Measurements from ENCODE around the gene GPATCH1.
A peak's percentile ranks its signal among the peaks of the same experiment; 100 is the strongest.

GPATCH1 gene

DNA sequence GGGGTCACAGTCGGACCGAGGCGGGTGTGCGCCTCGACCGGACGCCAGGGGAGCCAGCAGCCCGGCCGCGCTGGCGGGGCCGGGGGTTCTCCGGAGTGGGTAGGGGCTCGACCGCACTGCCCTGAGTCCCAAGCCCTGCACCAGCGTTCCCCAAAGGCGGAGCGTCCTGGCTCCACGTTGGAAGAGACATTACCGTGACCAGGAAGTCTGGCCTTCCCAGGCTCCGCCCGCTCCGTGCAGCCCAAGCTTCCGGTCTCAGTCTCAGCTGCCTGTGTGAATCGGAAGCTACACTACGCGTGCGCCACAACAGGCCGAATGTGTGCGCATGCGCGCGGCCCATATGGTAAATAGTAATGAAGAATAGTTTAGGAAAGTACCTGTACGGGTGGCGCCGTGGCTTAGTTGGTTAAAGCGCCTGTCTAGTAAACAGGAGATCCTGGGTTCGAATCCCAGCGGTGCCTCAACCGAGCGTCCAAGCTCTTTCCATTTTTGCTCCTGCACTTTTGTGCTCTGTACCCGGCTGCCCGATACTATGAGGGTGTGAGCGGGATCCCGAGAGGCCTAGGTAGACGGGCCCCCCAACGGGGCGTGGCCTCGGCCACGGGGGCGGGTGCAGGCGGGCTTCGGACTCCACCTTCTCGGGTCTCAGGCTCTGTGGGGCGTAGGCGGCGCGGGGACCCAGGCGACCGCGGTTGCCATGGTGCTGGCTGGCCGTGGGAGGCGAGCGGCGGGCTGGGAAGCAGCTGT is 95.9 kb downstream of the GPATCH1 start (continued):
- TF ChIP-seq, protein P1, sequence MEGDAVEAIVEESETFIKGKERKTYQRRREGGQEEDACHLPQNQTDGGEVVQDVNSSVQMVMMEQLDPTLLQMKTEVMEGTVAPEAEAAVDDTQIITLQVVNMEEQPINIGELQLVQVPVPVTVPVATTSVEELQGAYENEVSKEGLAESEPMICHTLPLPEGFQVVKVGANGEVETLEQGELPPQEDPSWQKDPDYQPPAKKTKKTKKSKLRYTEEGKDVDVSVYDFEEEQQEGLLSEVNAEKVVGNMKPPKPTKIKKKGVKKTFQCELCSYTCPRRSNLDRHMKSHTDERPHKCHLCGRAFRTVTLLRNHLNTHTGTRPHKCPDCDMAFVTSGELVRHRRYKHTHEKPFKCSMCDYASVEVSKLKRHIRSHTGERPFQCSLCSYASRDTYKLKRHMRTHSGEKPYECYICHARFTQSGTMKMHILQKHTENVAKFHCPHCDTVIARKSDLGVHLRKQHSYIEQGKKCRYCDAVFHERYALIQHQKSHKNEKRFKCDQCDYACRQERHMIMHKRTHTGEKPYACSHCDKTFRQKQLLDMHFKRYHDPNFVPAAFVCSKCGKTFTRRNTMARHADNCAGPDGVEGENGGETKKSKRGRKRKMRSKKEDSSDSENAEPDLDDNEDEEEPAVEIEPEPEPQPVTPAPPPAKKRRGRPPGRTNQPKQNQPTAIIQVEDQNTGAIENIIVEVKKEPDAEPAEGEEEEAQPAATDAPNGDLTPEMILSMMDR (tag by site-specific recombination; IDR thresholded peaks at IDR 0.05): no peak; the same call in 1 of the 2 replicates
- TF ChIP-seq, protein P2, sequence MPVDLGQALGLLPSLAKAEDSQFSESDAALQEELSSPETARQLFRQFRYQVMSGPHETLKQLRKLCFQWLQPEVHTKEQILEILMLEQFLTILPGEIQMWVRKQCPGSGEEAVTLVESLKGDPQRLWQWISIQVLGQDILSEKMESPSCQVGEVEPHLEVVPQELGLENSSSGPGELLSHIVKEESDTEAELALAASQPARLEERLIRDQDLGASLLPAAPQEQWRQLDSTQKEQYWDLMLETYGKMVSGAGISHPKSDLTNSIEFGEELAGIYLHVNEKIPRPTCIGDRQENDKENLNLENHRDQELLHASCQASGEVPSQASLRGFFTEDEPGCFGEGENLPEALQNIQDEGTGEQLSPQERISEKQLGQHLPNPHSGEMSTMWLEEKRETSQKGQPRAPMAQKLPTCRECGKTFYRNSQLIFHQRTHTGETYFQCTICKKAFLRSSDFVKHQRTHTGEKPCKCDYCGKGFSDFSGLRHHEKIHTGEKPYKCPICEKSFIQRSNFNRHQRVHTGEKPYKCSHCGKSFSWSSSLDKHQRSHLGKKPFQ (tag by site-specific recombination; IDR thresholded peaks at IDR 0.05): peak; percentile 97
- TF ChIP-seq, protein P3, sequence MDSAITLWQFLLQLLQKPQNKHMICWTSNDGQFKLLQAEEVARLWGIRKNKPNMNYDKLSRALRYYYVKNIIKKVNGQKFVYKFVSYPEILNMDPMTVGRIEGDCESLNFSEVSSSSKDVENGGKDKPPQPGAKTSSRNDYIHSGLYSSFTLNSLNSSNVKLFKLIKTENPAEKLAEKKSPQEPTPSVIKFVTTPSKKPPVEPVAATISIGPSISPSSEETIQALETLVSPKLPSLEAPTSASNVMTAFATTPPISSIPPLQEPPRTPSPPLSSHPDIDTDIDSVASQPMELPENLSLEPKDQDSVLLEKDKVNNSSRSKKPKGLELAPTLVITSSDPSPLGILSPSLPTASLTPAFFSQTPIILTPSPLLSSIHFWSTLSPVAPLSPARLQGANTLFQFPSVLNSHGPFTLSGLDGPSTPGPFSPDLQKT (IDR thresholded peaks at IDR 0.05; ENCODE audit: borderline replicate concordance, low read depth, low read length): no peak
- TF ChIP-seq, protein P4, sequence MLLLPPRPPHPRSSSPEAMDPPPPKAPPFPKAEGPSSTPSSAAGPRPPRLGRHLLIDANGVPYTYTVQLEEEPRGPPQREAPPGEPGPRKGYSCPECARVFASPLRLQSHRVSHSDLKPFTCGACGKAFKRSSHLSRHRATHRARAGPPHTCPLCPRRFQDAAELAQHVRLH (tag by site-specific recombination; IDR thresholded peaks at IDR 0.05): peak; percentile 94
- TF ChIP-seq ZNF248 (tag by site-specific recombination; IDR thresholded peaks at IDR 0.05): no peak
- TF ChIP-seq ZBTB17 (tag by site-specific recombination; IDR thresholded peaks at IDR 0.05): peak; percentile 98
- TF ChIP-seq HOXA7 (CRISPR knock-in tag; IDR thresholded peaks at IDR 0.05; ENCODE audit: borderline replicate concordance): no peak
- TF ChIP-seq ZNF174 (tag by site-specific recombination; IDR thresholded peaks at IDR 0.05): no peak
- TF ChIP-seq, protein P5, sequence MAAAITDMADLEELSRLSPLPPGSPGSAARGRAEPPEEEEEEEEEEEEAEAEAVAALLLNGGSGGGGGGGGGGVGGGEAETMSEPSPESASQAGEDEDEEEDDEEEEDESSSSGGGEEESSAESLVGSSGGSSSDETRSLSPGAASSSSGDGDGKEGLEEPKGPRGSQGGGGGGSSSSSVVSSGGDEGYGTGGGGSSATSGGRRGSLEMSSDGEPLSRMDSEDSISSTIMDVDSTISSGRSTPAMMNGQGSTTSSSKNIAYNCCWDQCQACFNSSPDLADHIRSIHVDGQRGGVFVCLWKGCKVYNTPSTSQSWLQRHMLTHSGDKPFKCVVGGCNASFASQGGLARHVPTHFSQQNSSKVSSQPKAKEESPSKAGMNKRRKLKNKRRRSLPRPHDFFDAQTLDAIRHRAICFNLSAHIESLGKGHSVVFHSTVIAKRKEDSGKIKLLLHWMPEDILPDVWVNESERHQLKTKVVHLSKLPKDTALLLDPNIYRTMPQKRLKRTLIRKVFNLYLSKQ (tag by site-specific recombination; IDR thresholded peaks at IDR 0.05; ENCODE audit: borderline replicate concordance): no peak
- peak; percentile 99 for TF ChIP-seq KLF8 (tag by site-specific recombination; IDR thresholded peaks at IDR 0.05)
- TF ChIP-seq ZNF792 (tag by site-specific recombination; IDR thresholded peaks at IDR 0.05): no peak; the same call in 1 of the 2 replicates
- TF ChIP-seq ZNF211 (tag by site-specific recombination; IDR thresholded peaks at IDR 0.05; ENCODE audit: low read depth): no peak
- TF ChIP-seq ZXDB (tag by site-specific recombination; IDR thresholded peaks at IDR 0.05): peak; percentile 90; the same call in 1 of the 2 replicates
- TF ChIP-seq ZNF585B (tag by site-specific recombination; IDR thresholded peaks at IDR 0.05): no peak
- TF ChIP-seq, protein P6, sequence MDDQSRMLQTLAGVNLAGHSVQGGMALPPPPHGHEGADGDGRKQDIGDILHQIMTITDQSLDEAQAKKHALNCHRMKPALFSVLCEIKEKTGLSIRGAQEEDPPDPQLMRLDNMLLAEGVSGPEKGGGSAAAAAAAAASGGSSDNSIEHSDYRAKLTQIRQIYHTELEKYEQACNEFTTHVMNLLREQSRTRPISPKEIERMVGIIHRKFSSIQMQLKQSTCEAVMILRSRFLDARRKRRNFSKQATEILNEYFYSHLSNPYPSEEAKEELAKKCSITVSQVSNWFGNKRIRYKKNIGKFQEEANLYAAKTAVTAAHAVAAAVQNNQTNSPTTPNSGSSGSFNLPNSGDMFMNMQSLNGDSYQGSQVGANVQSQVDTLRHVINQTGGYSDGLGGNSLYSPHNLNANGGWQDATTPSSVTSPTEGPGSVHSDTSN (CRISPR knock-in tag; IDR thresholded peaks at IDR 0.05): no peak
- TF ChIP-seq ZNF416 (tag by site-specific recombination; IDR thresholded peaks at IDR 0.05): no peak
- peak; percentile 93; the same call in 1 of the 2 replicates for TF ChIP-seq ZIC2 (tag by site-specific recombination; IDR thresholded peaks at IDR 0.05)
- no peak for TF ChIP-seq ZNF292 (tag by site-specific recombination; IDR thresholded peaks at IDR 0.05; ENCODE audit: borderline replicate concordance, low read depth)
- peak; percentile 93 for TF ChIP-seq ZNF629 (tag by site-specific recombination; IDR thresholded peaks at IDR 0.05)
- no peak for TF ChIP-seq ZNF677 (tag by site-specific recombination; IDR thresholded peaks at IDR 0.05)
- TF ChIP-seq, protein P7, sequence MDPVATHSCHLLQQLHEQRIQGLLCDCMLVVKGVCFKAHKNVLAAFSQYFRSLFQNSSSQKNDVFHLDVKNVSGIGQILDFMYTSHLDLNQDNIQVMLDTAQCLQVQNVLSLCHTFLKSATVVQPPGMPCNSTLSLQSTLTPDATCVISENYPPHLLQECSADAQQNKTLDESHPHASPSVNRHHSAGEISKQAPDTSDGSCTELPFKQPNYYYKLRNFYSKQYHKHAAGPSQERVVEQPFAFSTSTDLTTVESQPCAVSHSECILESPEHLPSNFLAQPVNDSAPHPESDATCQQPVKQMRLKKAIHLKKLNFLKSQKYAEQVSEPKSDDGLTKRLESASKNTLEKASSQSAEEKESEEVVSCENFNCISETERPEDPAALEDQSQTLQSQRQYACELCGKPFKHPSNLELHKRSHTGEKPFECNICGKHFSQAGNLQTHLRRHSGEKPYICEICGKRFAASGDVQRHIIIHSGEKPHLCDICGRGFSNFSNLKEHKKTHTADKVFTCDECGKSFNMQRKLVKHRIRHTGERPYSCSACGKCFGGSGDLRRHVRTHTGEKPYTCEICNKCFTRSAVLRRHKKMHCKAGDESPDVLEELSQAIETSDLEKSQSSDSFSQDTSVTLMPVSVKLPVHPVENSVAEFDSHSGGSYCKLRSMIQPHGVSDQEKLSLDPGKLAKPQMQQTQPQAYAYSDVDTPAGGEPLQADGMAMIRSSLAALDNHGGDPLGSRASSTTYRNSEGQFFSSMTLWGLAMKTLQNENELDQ (tag by site-specific recombination; IDR thresholded peaks at IDR 0.05; ENCODE audit: low read depth): no peak
- TF ChIP-seq ZNF404 (tag by site-specific recombination; IDR thresholded peaks at IDR 0.05): no peak
- TF ChIP-seq ZNF423 (tag by site-specific recombination; IDR thresholded peaks at IDR 0.05): no peak
- peak; percentile 100 for TF ChIP-seq GLIS2 (tag by site-specific recombination; IDR thresholded peaks at IDR 0.05)
- no peak for TF ChIP-seq ZNF555 (tag by site-specific recombination; conservative IDR thresholded peaks at IDR 0.05)
- TF ChIP-seq, protein P8, sequence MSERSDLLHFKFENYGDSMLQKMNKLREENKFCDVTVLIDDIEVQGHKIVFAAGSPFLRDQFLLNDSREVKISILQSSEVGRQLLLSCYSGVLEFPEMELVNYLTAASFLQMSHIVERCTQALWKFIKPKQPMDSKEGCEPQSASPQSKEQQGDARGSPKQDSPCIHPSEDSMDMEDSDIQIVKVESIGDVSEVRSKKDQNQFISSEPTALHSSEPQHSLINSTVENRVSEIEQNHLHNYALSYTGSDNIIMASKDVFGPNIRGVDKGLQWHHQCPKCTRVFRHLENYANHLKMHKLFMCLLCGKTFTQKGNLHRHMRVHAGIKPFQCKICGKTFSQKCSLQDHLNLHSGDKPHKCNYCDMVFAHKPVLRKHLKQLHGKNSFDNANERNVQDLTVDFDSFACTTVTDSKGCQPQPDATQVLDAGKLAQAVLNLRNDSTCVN (tag by site-specific recombination; optimal IDR thresholded peaks at IDR 0.05): peak; percentile 97
